ENCODE results near the gene MSH6. TPM values are rescaled to one million over a fixed set of nuclear protein-coding genes. Genes with fewer than 3 reads are reported as not detected.

The MSH6 gene
- total RNA-seq: 100 to 1,000 TPM; 164 to 186 (median 166) TPM

DNA sequence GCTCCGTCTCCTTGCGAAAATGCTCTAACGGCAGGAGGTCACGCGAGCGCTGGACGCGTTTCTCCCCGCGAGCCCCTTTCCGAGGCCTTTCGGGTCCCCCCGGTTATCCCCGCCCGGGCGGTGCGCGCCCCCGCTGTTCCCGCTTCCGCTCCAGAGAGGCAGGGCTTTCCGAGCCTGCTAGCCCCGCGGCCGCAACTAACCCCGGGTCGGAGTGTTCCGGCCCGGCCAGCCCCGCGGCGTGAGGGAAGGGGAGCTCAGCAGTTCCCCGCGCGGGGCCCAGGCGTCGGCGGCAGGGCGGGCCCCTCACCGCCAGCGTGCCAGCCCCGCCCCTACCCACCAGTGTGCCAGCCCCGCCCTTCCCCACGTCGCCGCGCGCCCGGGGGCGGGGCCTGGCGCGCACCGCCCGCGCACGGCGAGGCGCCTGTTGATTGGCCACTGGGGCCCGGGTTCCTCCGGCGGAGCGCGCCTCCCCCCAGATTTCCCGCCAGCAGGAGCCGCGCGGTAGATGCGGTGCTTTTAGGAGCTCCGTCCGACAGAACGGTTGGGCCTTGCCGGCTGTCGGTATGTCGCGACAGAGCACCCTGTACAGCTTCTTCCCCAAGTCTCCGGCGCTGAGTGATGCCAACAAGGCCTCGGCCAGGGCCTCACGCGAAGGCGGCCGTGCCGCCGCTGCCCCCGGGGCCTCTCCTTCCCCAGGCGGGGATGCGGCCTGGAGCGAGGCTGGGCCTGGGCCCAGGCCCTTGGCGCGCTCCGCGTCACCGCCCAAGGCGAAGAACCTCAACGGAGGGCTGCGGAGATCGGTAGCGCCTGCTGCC lies at the start of gene MSH6:
MSH6 (plus strand) TSS at position 475 of the 815 bp plus-strand sequence; CDS start at position 564, 89 bp downstream.
- ATAC-seq: peak; percentile 87 to 90
- Mint-ChIP-seq H3K4me1 (ENCODE audit: low read depth) (peaks cover 24% of the 10 kb centered on the region), H3K9me3 (no peaks in the 10 kb centered on the region), H3K27me3 (ENCODE audit: low read depth) (no peaks in the 10 kb centered on the region), H3K4me3 (peak within 1 kb of the TSS; percentile 86), H3K36me3 (ENCODE audit: insufficient read depth) (peaks cover 8% of the 10 kb centered on the region)
- DNase-seq: peak; percentile 84

- no peaks in the 10 kb centered on the region for H3K9me3 Mint-ChIP-seq
- no peak overlapping the region for H3K4me3 Mint-ChIP-seq
- DNase-seq: no peak
- no peaks in the 10 kb centered on the region for H3K27me3 Mint-ChIP-seq (ENCODE audit: low read depth)
- no peaks in the 10 kb centered on the region for H3K36me3 Mint-ChIP-seq (ENCODE audit: insufficient read depth)
- no peak for ATAC-seq
- no peaks in the 10 kb centered on the region for H3K4me1 Mint-ChIP-seq (ENCODE audit: low read depth)
Observed at GRCh38 chr2:47735136-47735869, 47.6 kb upstream of the MSH6 start.

DNA sequence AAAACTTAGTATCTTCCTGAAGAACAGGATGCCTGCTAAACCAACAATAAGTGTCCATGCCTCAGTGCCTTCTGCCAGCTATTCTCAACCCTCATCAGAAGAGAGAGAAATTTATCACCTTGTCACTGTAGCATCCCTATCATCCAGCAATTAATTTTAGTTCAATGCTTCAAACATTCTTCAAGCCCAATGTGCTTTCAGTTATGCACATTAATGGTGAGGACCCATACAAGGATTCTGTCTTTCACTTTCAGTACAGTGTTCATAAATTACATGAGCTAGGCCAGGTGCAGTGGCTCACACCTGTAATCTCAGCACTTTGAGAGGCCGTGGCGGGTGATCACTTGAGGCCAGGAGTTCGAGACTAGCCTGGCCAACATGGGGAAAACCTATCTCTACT lies 47.0 kb upstream of the MSH6 start:
- Mint-ChIP-seq H3K27me3 (ENCODE audit: low read depth) (no peaks in the 10 kb centered on the region), H3K4me1 (ENCODE audit: low read depth) (no peaks in the 10 kb centered on the region), H3K4me3 (no peak overlapping the region), H3K9me3 (no peaks in the 10 kb centered on the region), H3K36me3 (ENCODE audit: insufficient read depth) (no peaks in the 10 kb centered on the region)
- DNase-seq: no peak
- no peak for ATAC-seq

- peaks cover 3% of the 10 kb centered on the region for H3K27me3 Mint-ChIP-seq (ENCODE audit: low read depth)
- no peaks in the 10 kb centered on the region for H3K9me3 Mint-ChIP-seq
- no peaks in the 10 kb centered on the region for H3K36me3 Mint-ChIP-seq (ENCODE audit: insufficient read depth)
- no peak overlapping the region for H3K4me3 Mint-ChIP-seq
- ATAC-seq (no peak), DNase-seq (no peak)
- H3K4me1 Mint-ChIP-seq (ENCODE audit: low read depth): no peaks in the 10 kb centered on the region
Observed at GRCh38 chr2:47737191-47737975, 45.6 kb upstream of the MSH6 start.

DNA sequence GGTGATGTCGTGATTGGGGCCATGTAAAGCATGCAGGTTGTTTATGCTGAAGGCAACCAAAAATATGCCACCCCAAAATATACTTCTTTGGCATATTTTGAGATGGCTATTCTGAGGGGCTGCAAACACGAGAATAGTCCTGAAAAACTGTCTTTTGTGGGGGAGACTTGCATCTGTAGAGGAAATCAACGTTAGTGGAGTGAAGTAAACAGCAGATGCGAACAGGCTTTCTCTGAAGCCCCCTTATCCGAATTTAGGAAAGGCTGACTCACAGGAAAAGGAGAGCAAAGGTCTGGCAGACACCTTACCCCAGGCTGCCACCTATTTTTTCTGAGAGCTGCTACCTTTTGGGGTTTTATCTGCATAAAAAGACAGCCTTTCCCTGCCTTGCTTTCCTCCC lies 44.6 kb upstream of the MSH6 start:
- Mint-ChIP-seq H3K9me3 (no peaks in the 10 kb centered on the region), H3K27me3 (ENCODE audit: low read depth) (peaks cover 9% of the 10 kb centered on the region), H3K4me1 (ENCODE audit: low read depth) (no peaks in the 10 kb centered on the region), H3K36me3 (ENCODE audit: insufficient read depth) (no peaks in the 10 kb centered on the region), H3K4me3 (no peak overlapping the region)
- DNase-seq: no peak
- ATAC-seq: no peak

- no peaks in the 10 kb centered on the region for H3K36me3 Mint-ChIP-seq (ENCODE audit: insufficient read depth)
- H3K9me3 Mint-ChIP-seq: no peaks in the 10 kb centered on the region
- peaks cover 16% of the 10 kb centered on the region for H3K27me3 Mint-ChIP-seq (ENCODE audit: low read depth)
- H3K4me3 Mint-ChIP-seq: no peak overlapping the region
- ATAC-seq (no peak), DNase-seq (no peak)
- no peaks in the 10 kb centered on the region for H3K4me1 Mint-ChIP-seq (ENCODE audit: low read depth)
Observed at GRCh38 chr2:47741101-47741500, 41.8 kb upstream of the MSH6 start.

DNA sequence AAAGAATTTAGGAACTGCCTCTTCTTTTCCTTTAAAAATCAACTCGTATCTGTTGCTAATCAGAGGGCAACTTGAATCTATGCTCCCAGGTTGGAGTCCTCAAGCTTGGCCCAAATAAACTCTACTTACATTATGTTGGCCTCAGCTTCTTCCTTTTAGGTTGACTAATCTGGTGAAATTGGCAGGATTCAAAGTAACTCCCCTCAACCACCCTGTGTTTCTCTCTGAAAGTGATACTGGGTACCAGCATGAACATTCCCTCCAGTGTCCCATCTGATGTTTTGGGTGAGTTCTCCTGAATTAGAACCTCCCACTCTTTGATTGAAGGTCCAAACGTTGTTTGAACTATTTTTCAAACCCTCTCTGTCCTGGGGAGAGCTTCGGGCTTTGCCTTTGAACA lies 41.3 kb upstream of the MSH6 start:
- Mint-ChIP-seq H3K4me3 (no peak overlapping the region), H3K9me3 (no peaks in the 10 kb centered on the region), H3K4me1 (ENCODE audit: low read depth) (no peaks in the 10 kb centered on the region), H3K27me3 (ENCODE audit: low read depth) (peaks cover 16% of the 10 kb centered on the region), H3K36me3 (ENCODE audit: insufficient read depth) (no peaks in the 10 kb centered on the region)
- ATAC-seq: no peak
- no peak for DNase-seq

GRCh38 chr2:47744074-47744473 lies 38.9 kb upstream of the MSH6 start:
- peaks cover 16% of the 10 kb centered on the region for H3K27me3 Mint-ChIP-seq (ENCODE audit: low read depth)
- no peaks in the 10 kb centered on the region for H3K4me1 Mint-ChIP-seq (ENCODE audit: low read depth)
- H3K36me3 Mint-ChIP-seq (ENCODE audit: insufficient read depth): no peaks in the 10 kb centered on the region
- DNase-seq (no peak), ATAC-seq (no peak)
- H3K9me3 Mint-ChIP-seq: no peaks in the 10 kb centered on the region
- no peak overlapping the region for H3K4me3 Mint-ChIP-seq

DNA sequence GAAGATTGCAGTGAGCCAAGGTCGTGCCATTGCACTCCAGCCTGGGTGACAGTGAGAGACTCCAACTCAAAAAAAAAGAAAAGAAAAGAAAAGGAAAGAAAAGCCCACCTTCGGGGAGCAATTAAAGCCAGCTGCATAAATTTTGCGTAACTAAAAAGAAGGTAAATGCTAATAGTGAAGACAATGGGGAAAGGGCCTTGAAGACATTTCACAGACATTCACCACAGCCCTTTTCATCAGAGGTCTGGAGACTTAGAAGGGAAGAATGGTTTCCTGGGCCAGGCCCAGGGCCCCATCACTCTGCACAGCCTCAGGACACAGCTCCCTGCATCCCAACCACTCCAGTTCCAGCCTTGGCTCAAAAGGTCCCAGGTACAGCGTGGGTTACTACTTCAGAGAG lies 35.1 kb upstream of the MSH6 start:
- Mint-ChIP-seq H3K36me3 (ENCODE audit: insufficient read depth) (no peaks in the 10 kb centered on the region), H3K4me1 (ENCODE audit: low read depth) (peaks cover 6% of the 10 kb centered on the region), H3K9me3 (no peaks in the 10 kb centered on the region), H3K4me3 (no peak overlapping the region), H3K27me3 (ENCODE audit: low read depth) (peaks cover 8% of the 10 kb centered on the region)
- no peak for DNase-seq
- no peak for ATAC-seq

DNA sequence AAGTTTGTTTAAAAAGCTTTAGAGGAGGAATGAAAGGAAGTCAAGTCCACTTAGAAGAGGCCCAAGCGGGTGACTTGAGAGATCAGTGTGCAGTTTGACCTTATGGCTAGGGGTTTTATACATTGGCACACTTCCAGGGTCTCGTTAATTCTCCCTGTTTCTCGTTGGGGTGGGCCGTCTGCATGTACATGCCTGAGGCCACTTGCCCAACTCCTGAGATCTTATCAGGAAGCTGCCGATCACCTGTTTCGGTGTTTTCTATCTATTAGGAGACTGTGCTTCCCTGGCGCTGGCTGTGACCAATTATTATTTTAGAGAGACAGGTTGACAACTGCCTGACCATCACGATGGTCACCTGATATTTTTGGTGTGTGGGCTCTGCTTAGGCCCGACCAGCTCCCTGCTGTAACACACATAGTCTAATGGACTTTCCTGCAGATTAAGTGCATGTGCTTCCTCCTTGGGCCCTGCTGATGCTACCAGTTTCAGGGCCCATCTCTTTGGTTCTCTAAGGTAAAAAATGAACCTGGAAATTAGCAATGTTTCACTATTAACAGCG lies 31.0 kb upstream of the MSH6 start:
- H3K36me3 Mint-ChIP-seq (ENCODE audit: insufficient read depth): no peaks in the 10 kb centered on the region
- no peak overlapping the region for H3K4me3 Mint-ChIP-seq
- DNase-seq (no peak), ATAC-seq (no peak)
- H3K4me1 Mint-ChIP-seq (ENCODE audit: low read depth): peaks cover 6% of the 10 kb centered on the region
- H3K27me3 Mint-ChIP-seq (ENCODE audit: low read depth): no peaks in the 10 kb centered on the region
- H3K9me3 Mint-ChIP-seq: no peaks in the 10 kb centered on the region

DNA sequence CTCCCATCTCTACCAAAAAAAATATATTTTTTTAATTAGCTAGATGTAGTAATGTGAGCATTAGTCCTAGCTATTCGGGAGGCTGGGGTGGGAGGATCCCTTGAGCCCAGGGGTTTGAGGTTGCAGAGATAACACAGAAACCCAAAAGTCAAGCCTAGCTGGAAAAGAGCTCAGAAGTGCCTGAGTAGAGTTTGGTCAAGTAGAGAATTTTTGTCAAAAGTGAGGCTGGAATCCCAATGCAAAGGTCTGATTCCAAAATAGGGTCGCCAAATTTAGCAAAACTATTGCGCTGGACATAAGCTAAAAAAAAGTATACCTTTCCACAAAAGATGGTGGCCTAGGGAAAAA lies 15.5 kb upstream of the MSH6 start:
- DNase-seq (no peak), ATAC-seq (no peak)
- Mint-ChIP-seq H3K27me3 (ENCODE audit: low read depth) (peaks cover 5% of the 10 kb centered on the region), H3K36me3 (ENCODE audit: insufficient read depth) (no peaks in the 10 kb centered on the region), H3K4me1 (ENCODE audit: low read depth) (peaks cover 3% of the 10 kb centered on the region), H3K9me3 (no peaks in the 10 kb centered on the region), H3K4me3 (no peak overlapping the region)

DNA sequence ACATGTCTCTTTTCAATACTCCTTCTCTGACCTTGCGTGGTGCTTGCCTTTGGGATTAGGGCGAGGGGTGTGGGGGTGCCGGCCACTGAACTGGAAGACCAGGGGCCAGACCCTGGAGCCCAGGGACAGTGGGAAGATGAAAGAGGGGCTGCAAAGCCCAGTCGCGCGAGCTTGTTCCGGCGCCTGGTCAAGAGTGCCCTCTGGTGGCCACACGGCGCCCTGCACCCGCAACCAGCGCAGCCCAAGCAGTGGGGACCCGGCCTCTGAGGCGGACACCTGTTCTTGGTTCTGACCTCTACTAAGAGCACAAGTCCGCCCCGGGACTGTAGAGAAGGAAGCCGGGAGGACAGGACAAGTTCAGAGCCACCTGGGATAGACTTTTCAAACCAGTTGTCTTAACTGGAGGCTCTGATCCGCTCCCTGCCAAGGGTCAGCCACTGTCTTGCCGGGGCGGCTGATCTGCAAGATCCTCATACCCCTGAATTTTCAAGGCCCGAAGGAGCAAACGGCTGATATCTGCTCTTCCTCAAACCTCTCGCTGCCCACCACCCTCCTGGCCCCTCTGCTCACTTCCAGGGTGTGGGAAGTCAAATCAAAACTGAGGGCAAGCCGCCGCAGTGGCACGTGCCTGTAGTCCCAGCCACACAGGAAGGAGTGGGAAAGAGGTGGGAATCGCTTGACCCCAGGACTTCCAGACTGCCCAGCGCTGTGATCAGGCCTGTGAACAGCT lies 14.9 kb upstream of the MSH6 start:
- DNase-seq (peak; percentile 63), ATAC-seq (peak; percentile 89 to 93)
- Mint-ChIP-seq H3K36me3 (ENCODE audit: insufficient read depth) (no peaks in the 10 kb centered on the region), H3K4me3 (peak overlapping the region; percentile 33), H3K4me1 (ENCODE audit: low read depth) (peaks cover 3% of the 10 kb centered on the region), H3K9me3 (no peaks in the 10 kb centered on the region), H3K27me3 (ENCODE audit: low read depth) (peaks cover 5% of the 10 kb centered on the region)

- Mint-ChIP-seq H3K27me3 (ENCODE audit: low read depth) (peaks cover 3% of the 10 kb centered on the region), H3K9me3 (no peaks in the 10 kb centered on the region), H3K4me1 (ENCODE audit: low read depth) (peaks cover 3% of the 10 kb centered on the region), H3K4me3 (no peak overlapping the region), H3K36me3 (ENCODE audit: insufficient read depth) (no peaks in the 10 kb centered on the region)
- DNase-seq: no peak
- ATAC-seq: no peak
Observed at GRCh38 chr2:47769318-47769717, 13.6 kb upstream of the MSH6 start.

DNA sequence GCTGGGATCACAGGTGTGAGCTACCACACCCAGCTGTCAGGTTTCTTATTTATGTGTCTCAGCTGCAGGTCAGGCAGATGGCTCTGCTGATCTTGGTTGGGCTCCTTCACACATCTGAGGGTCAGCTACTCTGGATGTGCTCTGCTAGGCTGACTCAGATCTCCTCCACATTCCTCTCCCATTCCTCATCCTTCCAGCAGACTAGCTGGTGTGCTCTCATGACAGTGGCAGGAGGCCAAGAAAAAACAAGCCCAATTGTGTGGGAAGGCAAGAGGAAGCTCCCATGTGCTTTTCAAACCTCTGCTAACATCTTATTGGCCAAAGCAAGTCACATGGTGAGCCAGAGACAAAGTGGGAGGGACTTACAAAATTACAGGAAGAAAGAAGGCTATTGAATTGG lies 11.7 kb upstream of the MSH6 start:
- DNase-seq (no peak), ATAC-seq (no peak)
- peaks cover 3% of the 10 kb centered on the region for H3K27me3 Mint-ChIP-seq (ENCODE audit: low read depth)
- no peak overlapping the region for H3K4me3 Mint-ChIP-seq
- H3K9me3 Mint-ChIP-seq: no peaks in the 10 kb centered on the region
- H3K4me1 Mint-ChIP-seq (ENCODE audit: low read depth): peaks cover 3% of the 10 kb centered on the region
- no peaks in the 10 kb centered on the region for H3K36me3 Mint-ChIP-seq (ENCODE audit: insufficient read depth)
